NCI-H510A (cell line): ENCODE measurements around the gene B3GALT2.

Experiments
- DNase-seq: peaks from one replicate; lab custom pipeline; 2025; lab: John Stamatoyannopoulos, UW

Gene B3GALT2

DNA sequence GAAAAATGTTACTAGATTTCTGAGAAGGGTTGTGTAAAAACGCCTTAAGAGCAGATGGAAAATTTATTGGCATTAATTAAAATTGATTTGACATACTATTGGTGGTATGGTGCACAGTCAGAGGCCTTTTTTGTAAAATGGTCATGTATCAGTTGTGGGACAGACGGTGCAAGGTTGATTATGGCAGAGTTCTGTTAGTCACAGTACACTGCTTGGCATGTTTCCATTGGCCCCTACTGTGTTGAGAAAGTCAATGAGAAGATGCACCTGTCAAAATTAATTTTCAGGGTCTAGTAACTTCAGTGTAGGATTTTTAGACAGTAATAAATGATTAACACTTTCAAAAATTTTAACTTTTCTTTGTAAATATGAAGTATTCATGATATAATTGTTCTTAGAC lies 4.4 kb downstream of the B3GALT2 start:
- DNase-seq, result no peak

DNA sequence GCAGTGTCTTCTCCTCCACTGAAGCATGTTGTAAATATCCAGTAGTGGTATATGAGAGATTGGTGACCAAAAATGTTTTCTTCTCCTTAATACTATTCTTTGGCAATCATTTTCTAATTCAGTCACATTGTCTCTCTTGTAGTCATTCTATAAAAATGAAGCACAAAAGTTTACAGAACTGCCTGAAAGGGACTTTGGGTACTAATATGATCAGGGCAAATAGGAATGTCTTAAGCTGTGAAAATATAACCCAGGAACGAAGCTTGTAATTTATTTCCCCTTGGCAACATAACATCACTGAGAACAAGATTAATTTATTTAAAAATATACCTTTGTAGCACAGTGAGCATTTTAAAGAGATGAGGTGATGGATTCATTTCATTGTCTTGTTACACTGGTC lies 4.9 kb downstream of the B3GALT2 start:
- DNase-seq, result no peak

DNA sequence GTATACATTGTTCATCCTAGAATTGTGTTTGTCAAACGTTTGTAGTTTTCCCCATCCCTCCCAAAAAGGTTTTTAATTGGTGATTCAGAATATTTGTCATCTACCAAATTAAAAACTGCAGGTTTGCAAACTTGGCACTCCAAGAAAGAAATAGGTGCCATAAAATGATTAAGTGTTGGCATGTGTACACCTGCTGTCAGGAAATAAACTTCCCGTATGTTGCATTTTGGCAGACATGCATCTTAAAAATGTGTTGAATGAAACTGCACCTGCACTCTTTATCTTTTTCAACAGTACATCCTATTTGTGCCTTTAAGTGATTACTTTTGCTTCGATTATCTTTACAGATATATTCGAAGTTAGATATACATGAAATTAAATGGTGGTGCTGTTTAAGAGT lies 7.3 kb downstream of the B3GALT2 start:
- DNase-seq, result no peak

DNA sequence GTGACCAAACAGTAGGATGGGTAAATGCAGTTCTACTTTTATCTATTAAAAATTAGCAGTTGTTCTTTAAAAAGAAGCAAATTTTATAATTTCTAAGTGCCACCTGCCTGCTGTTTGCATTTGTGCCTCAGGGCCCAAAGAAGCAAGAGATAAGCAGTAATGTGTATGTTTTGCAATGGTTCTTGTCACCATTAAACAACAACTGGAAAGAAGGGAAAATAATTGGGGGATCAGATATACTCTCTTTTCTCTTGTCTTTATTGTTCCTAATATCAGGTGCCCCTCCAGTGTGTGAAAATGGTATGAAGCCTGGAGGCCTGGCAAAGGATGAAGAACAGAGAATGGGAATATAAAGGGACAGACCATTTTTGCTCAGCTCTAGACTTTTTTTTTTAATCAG lies 9.6 kb downstream of the B3GALT2 start:
- DNase-seq, result no peak

DNA sequence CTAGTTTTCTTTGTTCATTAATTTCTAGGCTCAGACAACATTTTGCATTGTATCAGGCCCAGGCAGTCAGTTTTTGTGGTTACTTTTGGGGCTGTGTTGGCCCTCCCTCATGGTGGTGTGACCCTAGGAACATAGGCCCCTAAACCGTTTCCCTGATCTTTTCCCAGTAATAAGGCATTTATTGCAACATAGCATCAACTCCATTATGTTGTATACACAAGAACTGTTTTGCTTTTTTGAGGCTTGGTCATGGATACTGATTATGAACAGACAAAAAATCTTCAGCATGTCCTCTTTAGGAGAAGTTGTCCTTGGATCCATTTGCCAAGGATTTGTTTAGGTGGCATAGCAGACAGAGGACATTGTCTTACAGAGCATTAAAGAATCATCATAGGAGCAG lies 10.3 kb downstream of the B3GALT2 start:
- no peak for DNase-seq

DNA sequence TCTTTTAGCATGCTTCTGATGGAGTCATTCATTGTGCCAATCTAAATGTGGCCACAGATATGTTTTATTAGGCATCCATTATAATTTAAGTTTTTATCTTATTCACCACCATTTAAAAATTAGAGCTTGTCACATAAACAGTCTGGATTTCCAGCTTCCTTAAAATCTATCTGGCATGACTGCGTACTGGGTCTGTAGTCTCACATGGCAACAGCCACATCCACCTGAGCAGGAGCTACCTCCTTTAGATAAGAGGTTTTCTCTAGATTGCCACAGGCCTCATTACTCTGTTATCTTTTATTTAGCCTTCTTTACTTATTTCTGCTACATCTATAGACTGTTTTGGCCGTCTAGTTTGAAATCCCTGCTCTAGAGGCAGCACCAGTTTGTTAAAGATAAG lies 29.1 kb downstream of the B3GALT2 start:
- DNase-seq, result no peak

DNA sequence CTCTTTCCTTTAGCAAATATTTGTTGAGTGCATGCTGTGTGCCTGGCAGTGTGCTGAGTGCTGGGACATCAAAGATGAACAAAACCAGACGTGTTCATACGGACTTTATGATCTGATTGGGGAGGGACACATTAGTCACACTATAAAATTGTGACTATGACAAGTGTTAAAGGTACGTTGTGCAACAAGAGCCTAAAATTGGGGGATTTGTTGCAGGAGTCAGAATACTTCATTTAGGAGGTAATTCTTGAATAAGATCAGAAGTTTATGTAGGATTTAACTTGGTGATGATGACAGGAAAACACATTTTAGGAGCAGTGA lies 29.6 kb downstream of the B3GALT2 start:
- no peak for DNase-seq

DNA sequence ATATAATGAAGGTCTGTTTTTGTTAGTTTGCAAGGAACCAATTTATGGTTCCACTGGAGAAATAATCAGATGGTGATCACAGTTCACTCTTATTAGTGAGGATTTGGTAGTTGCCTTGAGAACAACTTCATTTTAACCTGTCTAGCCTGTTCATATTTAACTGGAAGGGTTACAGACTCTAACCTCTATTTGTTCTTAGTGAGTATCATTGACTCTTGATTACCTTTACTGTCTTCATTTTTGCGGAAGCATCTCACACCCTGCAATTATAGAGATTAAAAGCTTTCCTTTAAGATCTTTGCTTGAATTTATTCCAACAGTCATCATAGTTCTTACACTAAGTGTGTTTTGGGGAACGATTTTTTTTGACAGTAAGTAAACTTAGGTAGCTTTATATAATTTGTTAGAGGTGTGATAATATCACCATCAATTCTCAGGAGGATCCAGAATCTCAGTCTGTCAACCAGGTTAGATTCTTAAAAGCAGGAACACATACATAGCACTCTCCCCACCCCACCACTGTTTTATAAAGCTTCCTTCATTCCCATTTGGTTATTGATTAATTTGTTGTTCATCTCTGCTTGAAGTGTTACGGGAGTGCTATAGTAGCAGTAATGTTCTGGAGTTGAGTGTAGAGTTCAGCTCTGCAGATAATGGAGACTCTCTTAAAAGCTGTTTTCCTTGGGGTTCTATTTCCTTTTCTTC lies 30.1 kb downstream of the B3GALT2 start:
- no peak for DNase-seq

DNA sequence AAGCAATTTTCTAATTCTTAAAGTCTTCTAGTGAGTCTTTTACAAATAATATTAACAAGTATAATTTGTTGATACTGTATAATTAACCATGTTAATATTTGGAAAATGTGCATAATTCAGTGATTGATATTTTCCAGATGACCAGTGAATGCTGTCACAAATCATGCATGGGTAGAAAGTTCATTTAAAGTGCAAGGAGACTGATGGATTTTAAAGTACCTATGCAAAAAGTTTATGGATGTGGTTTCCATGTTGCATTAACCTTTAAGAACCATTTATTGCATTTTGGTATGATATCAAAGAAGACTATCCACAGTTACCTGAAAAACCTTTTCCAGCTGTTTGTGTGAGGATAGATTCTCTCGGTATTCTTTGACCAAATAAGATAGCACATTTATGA lies 41.4 kb downstream of the B3GALT2 start:
- DNase-seq, result no peak

DNA sequence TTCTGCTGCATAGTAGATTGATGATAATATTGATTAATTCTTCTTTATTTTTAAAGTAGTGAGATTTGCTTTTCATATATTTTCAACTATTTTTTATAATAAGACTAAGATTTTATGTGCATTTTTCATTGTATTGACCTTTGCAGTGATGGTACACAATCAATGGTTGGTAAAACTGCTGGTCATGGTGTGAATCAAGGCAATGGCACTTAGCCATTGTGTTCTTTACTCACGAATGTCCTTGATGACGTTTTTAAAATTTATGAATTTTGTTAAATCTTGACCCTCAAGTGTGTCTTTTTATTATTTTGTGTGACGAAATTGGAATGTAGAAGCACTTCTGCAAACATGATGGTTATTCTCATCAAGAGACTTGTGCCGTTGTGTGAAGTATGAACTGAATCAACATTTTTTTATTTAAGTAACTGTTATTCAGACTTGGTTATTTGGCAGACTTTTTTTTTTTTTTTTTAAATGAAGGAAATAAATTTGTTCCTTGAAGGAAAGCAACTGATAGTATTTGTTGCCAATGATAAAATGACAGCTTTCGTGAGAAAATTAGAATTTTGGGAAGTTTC lies 42.0 kb downstream of the B3GALT2 start:
- no peak for DNase-seq

DNA sequence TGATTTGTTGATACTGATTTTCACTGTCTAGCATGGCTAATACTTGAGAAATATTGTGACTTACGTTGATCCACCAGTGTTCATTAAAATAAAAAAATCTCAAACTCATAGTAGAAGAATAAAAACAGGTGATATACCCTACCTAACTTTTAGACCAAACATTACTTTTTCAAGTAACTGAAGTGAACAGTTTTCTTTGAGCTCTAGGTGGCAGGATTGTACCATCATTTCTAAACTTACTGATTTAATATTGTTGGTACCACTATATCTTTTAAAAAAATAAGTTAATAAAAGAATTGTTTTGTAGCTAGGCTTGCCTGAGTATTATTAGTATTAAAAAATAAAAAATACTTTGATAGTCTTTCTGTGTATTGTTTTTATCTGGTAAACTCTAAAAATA lies 43.1 kb downstream of the B3GALT2 start:
- no peak for DNase-seq

DNA sequence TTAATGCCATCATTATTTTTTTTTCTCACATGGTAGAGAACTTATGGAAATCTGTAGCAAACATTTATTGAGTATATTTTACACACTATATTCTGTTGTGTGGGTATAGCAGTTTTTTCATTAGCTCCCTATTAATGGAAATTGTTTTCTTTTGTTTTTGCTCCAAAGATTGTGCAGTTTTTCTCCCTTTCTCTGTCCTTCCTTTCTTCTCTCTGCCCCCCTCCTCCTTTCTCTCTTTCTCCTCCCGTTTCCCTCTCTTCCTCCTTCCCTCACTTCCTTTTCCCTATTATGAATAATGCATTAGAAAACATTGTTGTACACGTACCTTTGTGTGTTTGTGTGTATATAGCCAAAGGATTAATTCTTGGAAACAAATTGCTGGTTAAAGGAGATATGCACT lies 44.0 kb downstream of the B3GALT2 start:
- no peak for DNase-seq

DNA sequence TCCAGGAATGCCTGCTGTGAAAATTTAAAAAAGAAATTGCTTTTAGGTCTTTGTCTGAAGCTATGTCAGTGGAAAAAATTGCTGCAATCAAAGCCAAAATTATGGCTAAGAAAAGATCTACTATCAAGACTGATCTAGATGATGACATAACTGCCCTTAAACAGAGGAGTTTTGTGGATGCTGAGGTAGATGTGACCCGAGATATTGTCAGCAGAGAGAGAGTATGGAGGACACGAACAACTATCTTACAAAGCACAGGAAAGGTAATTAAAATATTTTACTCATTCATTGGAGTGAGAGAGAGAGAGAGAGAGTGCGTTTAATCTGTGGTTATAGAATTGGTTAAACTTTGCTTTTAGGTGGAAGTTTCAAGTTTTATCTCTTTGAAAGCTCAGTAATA lies 44.6 kb downstream of the B3GALT2 start:
- no peak for DNase-seq

DNA sequence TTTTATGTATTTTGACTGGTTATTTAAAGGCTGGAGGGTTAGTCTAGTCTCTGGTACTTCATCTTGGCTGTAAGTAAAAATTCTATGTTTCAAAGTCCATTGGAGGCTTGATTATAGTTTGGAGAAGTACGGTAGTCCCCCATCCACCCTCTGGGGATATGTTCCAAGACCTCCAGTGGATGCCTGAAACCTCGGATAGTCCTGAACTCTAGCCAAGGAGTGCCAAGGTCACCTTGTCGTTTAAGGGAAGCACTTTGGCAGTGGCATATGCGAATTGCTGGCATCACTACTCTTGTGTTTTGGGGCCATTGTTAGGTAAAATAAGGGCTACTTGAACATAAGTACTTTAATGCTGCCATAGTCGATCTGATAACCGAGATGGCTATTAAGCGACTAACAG lies 46.2 kb downstream of the B3GALT2 start:
- no peak for DNase-seq

DNA sequence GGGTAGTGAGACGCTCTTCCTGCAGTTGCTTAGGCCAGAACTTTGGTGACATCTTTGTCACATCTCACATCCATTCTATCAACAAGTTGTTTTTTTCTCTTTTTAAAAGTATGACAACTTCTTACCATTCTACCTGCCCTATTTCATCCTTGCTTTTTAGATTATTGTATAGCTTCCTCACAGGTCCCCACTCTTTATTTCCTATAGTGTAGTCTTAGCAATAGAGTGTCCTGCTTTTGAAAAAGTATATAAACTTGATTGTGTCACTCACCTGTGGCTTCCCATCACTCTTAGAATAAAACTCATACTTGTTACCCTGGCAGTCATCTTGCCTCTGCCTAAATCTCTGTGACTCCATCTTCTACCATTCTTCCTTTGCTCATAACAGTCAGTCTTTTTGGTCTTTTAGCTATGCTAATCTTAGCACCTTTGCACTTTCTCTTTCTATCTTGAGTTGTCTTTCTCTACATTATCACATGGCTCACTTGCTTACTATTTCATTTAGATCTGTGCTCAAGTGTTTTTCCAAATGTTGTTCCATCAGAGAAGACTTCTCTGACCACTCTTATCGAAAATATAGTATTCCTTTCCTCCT lies 55.0 kb downstream of the B3GALT2 start:
- no peak for DNase-seq
